Suprapubic skin (tissue), 4 donors: ENCODE results near the gene SOCS4.
"Not testable (repeated sequence)": the region's sequence is repeated elsewhere in the genome, so short reads cannot be mapped to it uniquely, and the experiment has no call there.

ENCODE experiments used
- EP300 ChIP-seq: sonication (generic); formaldehyde crosslinking; IDR thresholded peaks from one replicate; pipeline ENCODE4 v1.6.1; 2017; ENCODE audit warnings: antibody characterized with exemption
- POLR2A ChIP-seq, 2 donors: fragments of 450-650 bp; IDR thresholded peaks; one replicate each; pipeline ENCODE4 v1.6.1; 2017; ENCODE audit warnings: antibody characterized with exemption in 2 of 2, mild to moderate bottlenecking in 2 of 2, moderate library complexity in 2 of 2
- POLR2AphosphoS5 ChIP-seq, 3 donors: sonication (generic); formaldehyde crosslinking; IDR thresholded peaks; one replicate each; pipeline ENCODE4 v1.6.1; 2017; ENCODE audit warnings: antibody characterized with exemption in 3 of 3
- TF ChIP-seq, protein P1 (sequence below), 2 donors: fragments of 200-600 bp in 1 of 2; fragments of 450-650 bp in 1 of 2; sonication (generic) in 1 of 2; IDR thresholded peaks; one replicate each; pipeline ENCODE4 v1.5.1; 2016 to 2019; ENCODE audit warnings: antibody characterized with exemption in 2 of 2, mild to moderate bottlenecking in 1 of 2, moderate library complexity in 1 of 2

DNA sequence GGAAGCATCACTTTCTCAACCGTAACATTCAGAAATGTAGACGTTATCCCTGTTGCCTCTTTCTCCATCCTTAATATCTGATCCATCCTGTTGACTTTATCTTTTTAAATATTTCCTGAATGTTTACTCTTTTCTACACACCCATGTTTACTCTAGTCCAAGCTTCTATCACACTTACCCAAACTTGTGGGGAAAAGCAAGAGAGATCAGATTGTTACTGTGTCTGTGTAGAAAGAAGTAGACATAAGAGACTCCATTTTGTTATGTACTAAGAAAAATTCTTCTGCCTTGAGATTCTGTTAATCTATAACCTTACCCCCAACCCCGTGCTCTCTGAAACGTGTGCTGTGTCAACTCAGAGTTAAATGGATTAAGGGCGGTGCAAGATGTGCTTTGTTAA is 2.7 kb upstream of the SOCS4 start:
- TF ChIP-seq POLR2A (IDR thresholded peaks at IDR 0.05); POLR2AphosphoS5 (IDR thresholded peaks at IDR 0.05); EP300: not testable (repeated sequence)
- TF ChIP-seq, protein P1, sequence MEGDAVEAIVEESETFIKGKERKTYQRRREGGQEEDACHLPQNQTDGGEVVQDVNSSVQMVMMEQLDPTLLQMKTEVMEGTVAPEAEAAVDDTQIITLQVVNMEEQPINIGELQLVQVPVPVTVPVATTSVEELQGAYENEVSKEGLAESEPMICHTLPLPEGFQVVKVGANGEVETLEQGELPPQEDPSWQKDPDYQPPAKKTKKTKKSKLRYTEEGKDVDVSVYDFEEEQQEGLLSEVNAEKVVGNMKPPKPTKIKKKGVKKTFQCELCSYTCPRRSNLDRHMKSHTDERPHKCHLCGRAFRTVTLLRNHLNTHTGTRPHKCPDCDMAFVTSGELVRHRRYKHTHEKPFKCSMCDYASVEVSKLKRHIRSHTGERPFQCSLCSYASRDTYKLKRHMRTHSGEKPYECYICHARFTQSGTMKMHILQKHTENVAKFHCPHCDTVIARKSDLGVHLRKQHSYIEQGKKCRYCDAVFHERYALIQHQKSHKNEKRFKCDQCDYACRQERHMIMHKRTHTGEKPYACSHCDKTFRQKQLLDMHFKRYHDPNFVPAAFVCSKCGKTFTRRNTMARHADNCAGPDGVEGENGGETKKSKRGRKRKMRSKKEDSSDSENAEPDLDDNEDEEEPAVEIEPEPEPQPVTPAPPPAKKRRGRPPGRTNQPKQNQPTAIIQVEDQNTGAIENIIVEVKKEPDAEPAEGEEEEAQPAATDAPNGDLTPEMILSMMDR (IDR thresholded peaks at IDR 0.05), result not testable (repeated sequence)
